Gastroesophageal sphincter (tissue), 3 donors: Measurements from ENCODE around the gene SETD5.

Experiments
- POLR2AphosphoS5 ChIP-seq: sonication (generic); formaldehyde crosslinking; IDR thresholded peaks from one replicate; pipeline ENCODE4 v1.6.1; 2017; ENCODE audit warnings: antibody characterized with exemption
- TF ChIP-seq, protein P1 (sequence below), 4 experiments: fragments of 200-600 bp in 2 of 4; fragments of 450-650 bp in 2 of 4; sonication (generic) in 1 of 4; IDR thresholded peaks; one replicate each; pipeline ENCODE4 v1.5.1; 2017 to 2019; ENCODE audit warnings: antibody characterized with exemption in 4 of 4, mild to moderate bottlenecking in 2 of 4, moderate library complexity in 2 of 4

DNA sequence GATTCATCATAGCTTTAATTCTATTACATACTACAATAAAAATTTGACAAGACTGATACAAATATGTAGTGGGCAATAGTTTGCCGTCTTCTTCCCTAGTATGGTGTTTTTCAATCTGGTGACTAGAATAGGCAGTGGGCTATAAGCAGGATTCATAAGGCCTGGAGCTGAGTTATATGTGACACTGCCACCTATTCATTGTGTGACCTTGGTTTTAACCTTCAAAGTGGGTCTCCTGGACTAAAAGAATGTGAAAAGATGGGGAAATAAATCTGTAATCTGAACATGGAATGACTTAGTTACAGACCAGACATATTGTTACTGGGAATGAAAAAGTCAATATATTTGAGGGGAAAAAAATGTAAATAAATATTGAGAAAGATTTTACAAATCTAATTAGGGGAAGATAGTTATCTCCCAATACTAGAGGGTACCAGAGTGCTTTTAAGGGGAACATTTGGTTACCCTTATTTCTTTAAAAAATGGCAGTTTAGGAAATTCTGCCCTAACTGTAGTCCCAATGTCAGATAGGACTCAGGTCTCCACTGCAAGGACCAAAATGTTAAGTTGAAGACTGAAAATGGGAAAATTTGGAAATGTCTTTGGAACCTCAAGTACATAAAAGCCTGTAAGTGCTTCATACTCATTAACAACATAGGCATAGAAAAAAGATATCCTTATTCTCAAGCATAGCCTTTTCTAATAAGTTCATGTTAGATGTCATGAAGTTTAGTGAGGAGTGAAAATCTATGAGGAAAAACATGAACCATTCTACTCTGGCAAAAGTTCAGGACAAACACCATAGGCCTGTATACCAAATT, 10.7 kb upstream of the SETD5 start:
- TF ChIP-seq, protein P1, sequence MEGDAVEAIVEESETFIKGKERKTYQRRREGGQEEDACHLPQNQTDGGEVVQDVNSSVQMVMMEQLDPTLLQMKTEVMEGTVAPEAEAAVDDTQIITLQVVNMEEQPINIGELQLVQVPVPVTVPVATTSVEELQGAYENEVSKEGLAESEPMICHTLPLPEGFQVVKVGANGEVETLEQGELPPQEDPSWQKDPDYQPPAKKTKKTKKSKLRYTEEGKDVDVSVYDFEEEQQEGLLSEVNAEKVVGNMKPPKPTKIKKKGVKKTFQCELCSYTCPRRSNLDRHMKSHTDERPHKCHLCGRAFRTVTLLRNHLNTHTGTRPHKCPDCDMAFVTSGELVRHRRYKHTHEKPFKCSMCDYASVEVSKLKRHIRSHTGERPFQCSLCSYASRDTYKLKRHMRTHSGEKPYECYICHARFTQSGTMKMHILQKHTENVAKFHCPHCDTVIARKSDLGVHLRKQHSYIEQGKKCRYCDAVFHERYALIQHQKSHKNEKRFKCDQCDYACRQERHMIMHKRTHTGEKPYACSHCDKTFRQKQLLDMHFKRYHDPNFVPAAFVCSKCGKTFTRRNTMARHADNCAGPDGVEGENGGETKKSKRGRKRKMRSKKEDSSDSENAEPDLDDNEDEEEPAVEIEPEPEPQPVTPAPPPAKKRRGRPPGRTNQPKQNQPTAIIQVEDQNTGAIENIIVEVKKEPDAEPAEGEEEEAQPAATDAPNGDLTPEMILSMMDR (IDR thresholded peaks at IDR 0.05), result no peak
- TF ChIP-seq POLR2AphosphoS5, result no peak
